ENCODE measurements around the gene GPR50.
A peak's percentile ranks its signal among the peaks of the same experiment; 100 is the strongest.

GPR50 gene

DNA sequence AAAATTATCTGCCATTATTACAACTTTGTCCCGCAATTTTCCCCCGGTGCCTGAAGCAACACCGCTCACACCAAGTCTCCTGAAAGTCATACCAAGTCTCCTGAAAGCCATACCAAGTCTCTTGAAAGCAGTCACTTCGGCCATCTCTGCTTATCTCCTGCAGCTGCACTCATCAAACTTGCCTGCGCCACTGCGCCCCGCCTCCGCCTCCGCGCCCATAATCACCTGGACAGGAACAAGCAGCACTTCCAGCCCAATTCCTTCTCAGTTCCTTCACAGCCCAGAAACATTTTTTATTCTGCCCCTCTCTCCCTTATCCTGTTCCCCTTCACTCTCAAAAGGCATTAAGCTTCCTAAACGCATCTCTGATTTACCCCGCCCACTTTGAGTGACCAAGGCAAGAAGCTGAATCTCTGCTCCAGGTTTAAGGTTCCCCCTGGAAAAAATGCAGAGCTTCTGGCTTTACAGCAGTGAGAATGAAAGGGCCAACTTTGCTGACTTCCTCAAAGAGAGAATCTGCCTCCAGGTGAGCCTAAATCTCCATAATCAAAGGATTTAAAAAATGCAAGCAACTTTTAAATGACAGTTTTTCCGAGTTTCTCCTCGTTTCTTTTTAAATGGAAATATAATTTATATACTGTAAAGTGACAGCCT, 7.7 kb downstream of the GPR50 start:
- no peak overlapping the region for H4K8ac ChIP-seq (ENCODE audit: low read depth, low read length)
- WGBS (ENCODE audit: extremely low coverage, insufficient coverage, low lambda C conversion rate) = no CpG with 5 or more reads among the region's 14 CpGs
- H3K79me1 ChIP-seq (ENCODE audit: low read length) = no peaks in the 10 kb centered on the region
- H2AK5ac ChIP-seq (ENCODE audit: low read length) = no peak overlapping the region
- H3K9ac ChIP-seq (ENCODE audit: low read length) = no peak overlapping the region
- DNase-seq = no peak
- no peak overlapping the region for H3K4ac ChIP-seq (ENCODE audit: low read depth, low read length)
- H3K18ac ChIP-seq (ENCODE audit: low read length) = no peak overlapping the region
- H2BK5ac ChIP-seq (ENCODE audit: low read length) = no peak overlapping the region
- H3K56ac ChIP-seq (ENCODE audit: low read length) = no peak overlapping the region
- H3K4me3 ChIP-seq (ENCODE audit: low read length) = no peak overlapping the region
- no peaks in the 10 kb centered on the region for H3K36me3 ChIP-seq (ENCODE audit: control insufficient read depth, insufficient read depth, low read length)
- no peaks in the 10 kb centered on the region for H3K27me3 ChIP-seq (ENCODE audit: insufficient read depth, low read length, poor library complexity)
- no peak overlapping the region for H4K5ac ChIP-seq (ENCODE audit: low read length)
- H2BK15ac ChIP-seq (replicated peaks; ENCODE audit: low read depth) = no peak overlapping the region
- no peak overlapping the region for H2BK120ac ChIP-seq (ENCODE audit: low read depth, low read length)
- H3K23ac ChIP-seq (ENCODE audit: low read length) = no peak overlapping the region
- no peaks in the 10 kb centered on the region for H3K4me1 ChIP-seq (ENCODE audit: control insufficient read depth, low read depth, low read length)
- peak overlapping the region; percentile 9 for H3K4me2 ChIP-seq (ENCODE audit: low read length)
- H3K79me2 ChIP-seq (ENCODE audit: control insufficient read depth, insufficient read depth, low read length) = no peaks in the 10 kb centered on the region
- no peak overlapping the region for H3K27ac ChIP-seq (ENCODE audit: low read depth, low read length)

GRCh38 chrX:151184705-151185104, 8.3 kb downstream of the GPR50 start:
- no CpG with 5 or more reads among the region's 2 CpGs for WGBS (ENCODE audit: extremely low coverage, insufficient coverage, low lambda C conversion rate)

DNA sequence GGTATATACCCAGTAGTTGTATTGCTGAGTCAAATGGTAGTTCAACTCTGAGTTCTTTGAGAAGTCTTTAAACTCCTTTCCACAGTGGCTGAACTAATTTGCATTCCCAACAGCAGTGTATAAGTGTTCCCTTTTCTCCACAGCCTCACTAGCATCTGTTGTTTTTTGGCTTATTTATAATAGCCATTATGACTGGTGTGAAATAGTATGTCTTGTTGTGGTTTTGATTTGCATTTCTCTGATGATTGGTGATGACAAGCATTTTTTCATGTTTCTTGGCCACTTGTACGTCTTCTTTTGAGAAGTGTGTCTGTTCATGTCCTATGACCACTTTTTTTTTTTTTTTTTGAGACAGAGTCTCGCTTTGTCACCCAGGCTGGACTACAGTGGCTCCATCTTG, 30.5 kb downstream of the GPR50 start:
- H3K9ac ChIP-seq (ENCODE audit: low read length) = no peak overlapping the region

More at GRCh38 chrX:151184705-151185104, 8.3 kb downstream of the GPR50 start:
- no peak overlapping the region for H3K9ac ChIP-seq (ENCODE audit: low read length)
- H2BK120ac ChIP-seq (ENCODE audit: low read depth, low read length) = no peak overlapping the region
- H3K18ac ChIP-seq (ENCODE audit: low read length) = no peak overlapping the region
- H3K79me1 ChIP-seq (ENCODE audit: low read length) = no peaks in the 10 kb centered on the region
- H2BK15ac ChIP-seq (replicated peaks; ENCODE audit: low read depth) = no peak overlapping the region
- no peak overlapping the region for H2AK5ac ChIP-seq (ENCODE audit: low read length)
- H3K27ac ChIP-seq (ENCODE audit: low read depth, low read length) = no peak overlapping the region
- H3K23ac ChIP-seq (ENCODE audit: low read length) = no peak overlapping the region
- H3K4me2 ChIP-seq (ENCODE audit: low read length) = no peak overlapping the region
- no peaks in the 10 kb centered on the region for H3K79me2 ChIP-seq (ENCODE audit: control insufficient read depth, insufficient read depth, low read length)
- H3K36me3 ChIP-seq (ENCODE audit: control insufficient read depth, insufficient read depth, low read length) = no peaks in the 10 kb centered on the region
- H2BK5ac ChIP-seq (ENCODE audit: low read length) = no peak overlapping the region
- H4K5ac ChIP-seq (ENCODE audit: low read length) = no peak overlapping the region
- H3K56ac ChIP-seq (ENCODE audit: low read length) = no peak overlapping the region
- H4K8ac ChIP-seq (ENCODE audit: low read depth, low read length) = no peak overlapping the region
- no peaks in the 10 kb centered on the region for H3K27me3 ChIP-seq (ENCODE audit: insufficient read depth, low read length, poor library complexity)
- H3K4me1 ChIP-seq (ENCODE audit: control insufficient read depth, low read depth, low read length) = no peaks in the 10 kb centered on the region
- DNase-seq = no peak
- no peak overlapping the region for H3K4ac ChIP-seq (ENCODE audit: low read depth, low read length)
- H3K4me3 ChIP-seq (ENCODE audit: low read length) = no peak overlapping the region

GRCh38 chrX:151225843-151226242, 49.5 kb downstream of the GPR50 start:
- Histone ChIP-seq H3K23ac (ENCODE audit: low read length) (no peak overlapping the region), H3K56ac (ENCODE audit: low read length) (no peak overlapping the region), H2BK5ac (ENCODE audit: low read length) (no peak overlapping the region), H3K9ac (ENCODE audit: low read length) (no peak overlapping the region), H2AK5ac (ENCODE audit: low read length) (no peak overlapping the region), H2BK15ac (replicated peaks; ENCODE audit: low read depth) (no peak overlapping the region), H3K27ac (ENCODE audit: low read depth, low read length) (no peak overlapping the region), H4K8ac (ENCODE audit: low read depth, low read length) (no peak overlapping the region), H3K36me3 (ENCODE audit: control insufficient read depth, insufficient read depth, low read length) (no peaks in the 10 kb centered on the region), H3K79me2 (ENCODE audit: control insufficient read depth, insufficient read depth, low read length) (no peaks in the 10 kb centered on the region), H3K4me1 (ENCODE audit: control insufficient read depth, low read depth, low read length) (no peaks in the 10 kb centered on the region), H3K27me3 (ENCODE audit: insufficient read depth, low read length, poor library complexity) (no peaks in the 10 kb centered on the region), H3K18ac (ENCODE audit: low read length) (no peak overlapping the region), H2BK120ac (ENCODE audit: low read depth, low read length) (no peak overlapping the region), H3K4me3 (ENCODE audit: low read length) (no peak overlapping the region), H4K5ac (ENCODE audit: low read length) (no peak overlapping the region), H3K4me2 (ENCODE audit: low read length) (no peak overlapping the region), H3K4ac (ENCODE audit: low read depth, low read length) (no peak overlapping the region), H3K79me1 (ENCODE audit: low read length) (no peaks in the 10 kb centered on the region)
- no peak for DNase-seq
- WGBS (ENCODE audit: extremely low coverage, insufficient coverage, low lambda C conversion rate) = no CpG with 5 or more reads among the region's 1 CpG

More for the DNA sequence above, 30.5 kb downstream of the GPR50 start:
- H2AK5ac ChIP-seq (ENCODE audit: low read length) = no peak overlapping the region
- H3K4me2 ChIP-seq (ENCODE audit: low read length) = no peak overlapping the region
- no peak overlapping the region for H3K18ac ChIP-seq (ENCODE audit: low read length)
- no peak overlapping the region for H3K4ac ChIP-seq (ENCODE audit: low read depth, low read length)
- no peak overlapping the region for H3K23ac ChIP-seq (ENCODE audit: low read length)
- H3K27ac ChIP-seq (ENCODE audit: low read depth, low read length) = no peak overlapping the region
- H3K4me1 ChIP-seq (ENCODE audit: control insufficient read depth, low read depth, low read length) = no peaks in the 10 kb centered on the region
- DNase-seq = no peak
- WGBS (ENCODE audit: extremely low coverage, insufficient coverage, low lambda C conversion rate) = no CpG with 5 or more reads among the region's 2 CpGs
- H4K5ac ChIP-seq (ENCODE audit: low read length) = no peak overlapping the region
- H3K4me3 ChIP-seq (ENCODE audit: low read length) = no peak overlapping the region
- no peak overlapping the region for H2BK120ac ChIP-seq (ENCODE audit: low read depth, low read length)
- no peak overlapping the region for H4K8ac ChIP-seq (ENCODE audit: low read depth, low read length)
- H3K27me3 ChIP-seq (ENCODE audit: insufficient read depth, low read length, poor library complexity) = no peaks in the 10 kb centered on the region
- H2BK15ac ChIP-seq (replicated peaks; ENCODE audit: low read depth) = no peak overlapping the region
- no peak overlapping the region for H2BK5ac ChIP-seq (ENCODE audit: low read length)
- H3K36me3 ChIP-seq (ENCODE audit: control insufficient read depth, insufficient read depth, low read length) = no peaks in the 10 kb centered on the region
- H3K56ac ChIP-seq (ENCODE audit: low read length) = no peak overlapping the region
- no peaks in the 10 kb centered on the region for H3K79me2 ChIP-seq (ENCODE audit: control insufficient read depth, insufficient read depth, low read length)
- no peaks in the 10 kb centered on the region for H3K79me1 ChIP-seq (ENCODE audit: low read length)

GRCh38 chrX:151226941-151227340, 50.6 kb downstream of the GPR50 start:
- no peaks in the 10 kb centered on the region for H3K4me1 ChIP-seq (ENCODE audit: control insufficient read depth, low read depth, low read length)
- H3K27ac ChIP-seq (ENCODE audit: low read depth, low read length) = no peak overlapping the region
- H3K18ac ChIP-seq (ENCODE audit: low read length) = no peak overlapping the region
- no peaks in the 10 kb centered on the region for H3K79me1 ChIP-seq (ENCODE audit: low read length)
- no peak overlapping the region for H3K4me2 ChIP-seq (ENCODE audit: low read length)
- no peak overlapping the region for H3K23ac ChIP-seq (ENCODE audit: low read length)
- no CpG with 5 or more reads among the region's 9 CpGs for WGBS (ENCODE audit: extremely low coverage, insufficient coverage, low lambda C conversion rate)
- no peaks in the 10 kb centered on the region for H3K79me2 ChIP-seq (ENCODE audit: control insufficient read depth, insufficient read depth, low read length)
- no peaks in the 10 kb centered on the region for H3K36me3 ChIP-seq (ENCODE audit: control insufficient read depth, insufficient read depth, low read length)
- H4K8ac ChIP-seq (ENCODE audit: low read depth, low read length) = no peak overlapping the region
- DNase-seq = no peak
- H2BK15ac ChIP-seq (replicated peaks; ENCODE audit: low read depth) = no peak overlapping the region
- H3K4me3 ChIP-seq (ENCODE audit: low read length) = no peak overlapping the region
- no peak overlapping the region for H3K9ac ChIP-seq (ENCODE audit: low read length)
- no peaks in the 10 kb centered on the region for H3K27me3 ChIP-seq (ENCODE audit: insufficient read depth, low read length, poor library complexity)
- no peak overlapping the region for H3K56ac ChIP-seq (ENCODE audit: low read length)
- H2BK5ac ChIP-seq (ENCODE audit: low read length) = no peak overlapping the region
- no peak overlapping the region for H3K4ac ChIP-seq (ENCODE audit: low read depth, low read length)
- no peak overlapping the region for H2AK5ac ChIP-seq (ENCODE audit: low read length)
- H2BK120ac ChIP-seq (ENCODE audit: low read depth, low read length) = no peak overlapping the region
- no peak overlapping the region for H4K5ac ChIP-seq (ENCODE audit: low read length)

- Histone ChIP-seq H3K4me1 (ENCODE audit: control insufficient read depth, low read depth, low read length) (no peaks in the 10 kb centered on the region), H4K5ac (ENCODE audit: low read length) (no peak overlapping the region), H3K36me3 (ENCODE audit: control insufficient read depth, insufficient read depth, low read length) (no peaks in the 10 kb centered on the region), H2BK120ac (ENCODE audit: low read depth, low read length) (no peak overlapping the region), H2BK15ac (replicated peaks; ENCODE audit: low read depth) (no peak overlapping the region), H3K79me1 (ENCODE audit: low read length) (no peaks in the 10 kb centered on the region), H2AK5ac (ENCODE audit: low read length) (no peak overlapping the region), H3K23ac (ENCODE audit: low read length) (no peak overlapping the region), H3K4ac (ENCODE audit: low read depth, low read length) (no peak overlapping the region), H2BK5ac (ENCODE audit: low read length) (no peak overlapping the region), H3K4me3 (ENCODE audit: low read length) (no peak overlapping the region), H3K4me2 (ENCODE audit: low read length) (no peak overlapping the region), H3K27ac (ENCODE audit: low read depth, low read length) (no peak overlapping the region), H3K9ac (ENCODE audit: low read length) (peak overlapping the region; percentile 19), H3K27me3 (ENCODE audit: insufficient read depth, low read length, poor library complexity) (no peaks in the 10 kb centered on the region), H3K79me2 (ENCODE audit: control insufficient read depth, insufficient read depth, low read length) (no peaks in the 10 kb centered on the region), H3K18ac (ENCODE audit: low read length) (no peak overlapping the region), H3K56ac (ENCODE audit: low read length) (peak overlapping the region; percentile 73), H4K8ac (ENCODE audit: low read depth, low read length) (no peak overlapping the region)
- peak; percentile 15 for DNase-seq
- WGBS (ENCODE audit: extremely low coverage, insufficient coverage, low lambda C conversion rate) = no CpG with 5 or more reads among the region's 30 CpGs
Observed at GRCh38 chrX:151227627-151228026, 51.2 kb downstream of the GPR50 start.
